ENCODE data around the gene RXYLT1.

The RXYLT1 gene

GRCh38 chr12:63844391-63845341 lies 65.0 kb downstream of the RXYLT1 start, which contains the start of gene SRGAP1:
Gene SRGAP1 (plus strand): TSS chr12:63844700. CDS start chr12:63844817, 117 bp downstream.
- no peak for DNase-seq

- DNase-seq = no peak
Measured at GRCh38 chr12:63845726-63846125, 66.0 kb downstream of the RXYLT1 start.

GRCh38 chr12:63846238-63846967 lies 66.7 kb downstream of the RXYLT1 start:
- DNase-seq = no peak

GRCh38 chr12:63848450-63848849 lies 68.7 kb downstream of the RXYLT1 start:
- no peak for DNase-seq

GRCh38 chr12:63849106-63849620 lies 69.5 kb downstream of the RXYLT1 start:
- no peak for DNase-seq

GRCh38 chr12:63849641-63850040 lies 69.9 kb downstream of the RXYLT1 start:
- no peak for DNase-seq

GRCh38 chr12:63853978-63854377 lies 74.3 kb downstream of the RXYLT1 start:
- DNase-seq = no peak

- no peak for DNase-seq
Measured at GRCh38 chr12:63855299-63855698, 75.6 kb downstream of the RXYLT1 start.

GRCh38 chr12:63857771-63858670 lies 78.3 kb downstream of the RXYLT1 start:
- DNase-seq = no peak
